Tibial artery (tissue), 4 donors: ENCODE results near the gene GAS6.

Source experiments
- DNase-seq, 2 donors: peaks; one replicate each; pipeline ENCODE4 v3.0.0-alpha.2; 2019
- H3K27ac ChIP-seq, 2 donors: fragments of 200-600 bp; sonication (generic) in 1 of 2; 1 replicate in 1 of 2; 2 replicates in 1 of 2; pipeline ENCODE4 v1.5.1; 2018 to 2019; ENCODE audit warnings: mild to moderate bottlenecking in 1 of 2
- H3K27me3 ChIP-seq, 2 donors: fragments of 200-600 bp; sonication (generic) in 1 of 2; one replicate each; pipeline versions ENCODE4 v1.5.1 to v1.6.0; 2016 to 2019
- H3K36me3 ChIP-seq, 3 donors: fragments of 200-600 bp; sonication (generic) in 2 of 3; one replicate each; pipeline ENCODE4 v1.5.1; 2016 to 2019; ENCODE audit warnings: mild to moderate bottlenecking in 2 of 3
- H3K4me1 ChIP-seq, 4 donors: fragments of 200-600 bp; sonication (generic) in 2 of 4; 1 replicate in 3 of 4; 2 replicates in 1 of 4; pipeline ENCODE4 v1.5.1; 2016 to 2019
- H3K4me3 ChIP-seq, 2 donors: fragments of 200-600 bp; sonication (generic) in 1 of 2; 1 replicate in 1 of 2; 2 replicates in 1 of 2; pipeline ENCODE4 v1.5.1; 2018 to 2019; ENCODE audit warnings: mild to moderate bottlenecking in 2 of 2
- H3K9me3 ChIP-seq, 3 donors: fragments of 200-600 bp; sonication (generic) in 1 of 3; one replicate each; pipeline ENCODE4 v1.5.1; 2016 to 2019
- intact Hi-C: fragments of 100-400 bp; cut with DNase I; formaldehyde crosslinking; loops from one replicate; pipeline ENCODE4 v1.15.0; 2023; ENCODE audit warnings: low total_unique reads
- TF ChIP-seq, protein P1 (sequence below), 2 experiments: fragments of 200-600 bp in 1 of 2; fragments of 450-650 bp in 1 of 2; IDR thresholded peaks; one replicate each; pipeline ENCODE4 v1.5.1; 2017 to 2019; ENCODE audit warnings: antibody characterized with exemption in 2 of 2, mild to moderate bottlenecking in 1 of 2, moderate library complexity in 1 of 2

Gene GAS6

DNA sequence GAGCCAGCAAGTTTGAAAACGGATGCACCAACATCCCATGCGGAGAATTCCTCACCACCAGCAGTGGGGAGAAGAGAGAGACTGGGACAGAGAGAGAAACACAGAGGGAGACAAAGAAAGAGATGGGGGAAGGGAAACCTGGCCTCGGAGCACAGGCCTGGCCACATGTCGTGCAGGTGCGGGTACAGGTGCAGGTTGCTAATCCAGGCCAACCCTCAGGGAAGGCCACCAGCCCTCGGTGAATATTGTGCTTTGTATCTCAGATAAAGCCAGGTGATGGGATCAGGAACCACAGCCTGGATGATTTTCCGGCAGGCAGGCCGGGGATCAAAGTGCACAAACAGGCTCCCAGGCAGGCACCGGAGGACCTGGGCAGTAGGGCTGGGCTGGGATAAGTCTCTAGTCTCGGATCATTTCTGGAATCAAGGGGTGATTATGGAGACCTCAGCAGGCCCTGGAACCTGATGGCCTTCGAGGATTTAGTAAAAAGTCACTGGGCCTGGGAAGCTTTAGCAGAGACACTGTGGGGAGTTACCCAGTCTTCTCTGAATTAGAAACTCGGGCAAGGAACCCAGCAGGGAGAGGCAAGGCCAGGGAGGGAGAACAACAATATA is 3.7 kb downstream of the GAS6 start:
- peaks cover 0 to 10% (median 0%) of the 10 kb centered on the region in 3 donors for H3K36me3 ChIP-seq
- TF ChIP-seq, protein P1, sequence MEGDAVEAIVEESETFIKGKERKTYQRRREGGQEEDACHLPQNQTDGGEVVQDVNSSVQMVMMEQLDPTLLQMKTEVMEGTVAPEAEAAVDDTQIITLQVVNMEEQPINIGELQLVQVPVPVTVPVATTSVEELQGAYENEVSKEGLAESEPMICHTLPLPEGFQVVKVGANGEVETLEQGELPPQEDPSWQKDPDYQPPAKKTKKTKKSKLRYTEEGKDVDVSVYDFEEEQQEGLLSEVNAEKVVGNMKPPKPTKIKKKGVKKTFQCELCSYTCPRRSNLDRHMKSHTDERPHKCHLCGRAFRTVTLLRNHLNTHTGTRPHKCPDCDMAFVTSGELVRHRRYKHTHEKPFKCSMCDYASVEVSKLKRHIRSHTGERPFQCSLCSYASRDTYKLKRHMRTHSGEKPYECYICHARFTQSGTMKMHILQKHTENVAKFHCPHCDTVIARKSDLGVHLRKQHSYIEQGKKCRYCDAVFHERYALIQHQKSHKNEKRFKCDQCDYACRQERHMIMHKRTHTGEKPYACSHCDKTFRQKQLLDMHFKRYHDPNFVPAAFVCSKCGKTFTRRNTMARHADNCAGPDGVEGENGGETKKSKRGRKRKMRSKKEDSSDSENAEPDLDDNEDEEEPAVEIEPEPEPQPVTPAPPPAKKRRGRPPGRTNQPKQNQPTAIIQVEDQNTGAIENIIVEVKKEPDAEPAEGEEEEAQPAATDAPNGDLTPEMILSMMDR (IDR thresholded peaks at IDR 0.05), result no peak
- H3K27ac ChIP-seq, result peak overlapping the region; percentile 21 to 96
- no peaks in the 10 kb centered on the region for H3K9me3 ChIP-seq
- intact Hi-C loops, result loop anchor here (5.0 kb wide), 1 partner anchor 43 kb away; no protein-coding TSS in a partner anchor
- no peak overlapping the region for H3K4me3 ChIP-seq
- no peaks in the 10 kb centered on the region for H3K27me3 ChIP-seq
- H3K4me1 ChIP-seq, result peaks cover 0 to 73% (median 60%) of the 10 kb centered on the region in 4 donors
- peak in 1 of 2 donors; percentile 56 for DNase-seq

DNA sequence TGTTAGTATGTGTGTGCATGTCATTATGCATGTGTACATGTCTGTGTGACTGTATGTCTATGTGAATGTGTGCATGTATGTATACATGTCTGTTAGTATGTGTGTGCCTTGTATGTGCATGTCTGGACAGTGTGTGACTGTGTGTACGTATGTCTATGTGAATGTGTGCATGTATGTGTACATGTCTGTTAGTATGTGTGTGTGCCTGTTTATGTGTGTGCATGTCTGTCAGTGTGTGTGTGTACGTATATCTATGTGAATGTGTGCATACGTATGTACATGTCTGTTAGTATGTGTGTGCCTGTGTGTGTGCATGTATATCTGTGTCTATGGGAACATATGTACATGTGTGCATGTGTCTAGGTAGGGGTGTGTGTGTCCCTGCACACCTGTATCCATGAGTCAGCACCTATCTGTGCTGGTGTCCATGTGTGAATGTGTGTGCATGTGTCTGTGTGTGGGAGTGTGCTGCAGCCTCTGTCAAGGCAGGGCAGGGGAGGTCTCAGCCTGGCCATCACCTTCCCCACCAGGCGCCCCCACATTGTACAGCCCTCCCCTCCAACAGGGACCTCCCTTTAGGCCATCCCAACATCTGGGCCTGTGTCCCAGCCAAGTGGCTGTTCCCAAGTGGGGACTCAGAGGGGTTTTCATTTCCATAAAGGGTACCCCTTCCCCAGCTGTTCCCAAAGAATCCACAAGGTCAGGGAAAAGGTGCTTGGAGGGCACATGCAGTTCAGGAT is 4.4 kb downstream of the GAS6 start:
- H3K4me1 ChIP-seq, result peaks cover 0 to 73% (median 62%) of the 10 kb centered on the region in 4 donors
- H3K27ac ChIP-seq, result peak overlapping the region in 1 of 2 donors; percentile 96
- DNase-seq, result no peak
- intact Hi-C loops, result loop anchor here (5.0 kb wide), 1 partner anchor 42 kb away; no protein-coding TSS in a partner anchor
- H3K27me3 ChIP-seq, result no peaks in the 10 kb centered on the region
- H3K4me3 ChIP-seq, result no peak overlapping the region
- TF ChIP-seq, protein P1 (IDR thresholded peaks at IDR 0.05), result no peak
- no peaks in the 10 kb centered on the region for H3K9me3 ChIP-seq
- H3K36me3 ChIP-seq, result peaks cover 0 to 10% (median 0%) of the 10 kb centered on the region in 3 donors

DNA sequence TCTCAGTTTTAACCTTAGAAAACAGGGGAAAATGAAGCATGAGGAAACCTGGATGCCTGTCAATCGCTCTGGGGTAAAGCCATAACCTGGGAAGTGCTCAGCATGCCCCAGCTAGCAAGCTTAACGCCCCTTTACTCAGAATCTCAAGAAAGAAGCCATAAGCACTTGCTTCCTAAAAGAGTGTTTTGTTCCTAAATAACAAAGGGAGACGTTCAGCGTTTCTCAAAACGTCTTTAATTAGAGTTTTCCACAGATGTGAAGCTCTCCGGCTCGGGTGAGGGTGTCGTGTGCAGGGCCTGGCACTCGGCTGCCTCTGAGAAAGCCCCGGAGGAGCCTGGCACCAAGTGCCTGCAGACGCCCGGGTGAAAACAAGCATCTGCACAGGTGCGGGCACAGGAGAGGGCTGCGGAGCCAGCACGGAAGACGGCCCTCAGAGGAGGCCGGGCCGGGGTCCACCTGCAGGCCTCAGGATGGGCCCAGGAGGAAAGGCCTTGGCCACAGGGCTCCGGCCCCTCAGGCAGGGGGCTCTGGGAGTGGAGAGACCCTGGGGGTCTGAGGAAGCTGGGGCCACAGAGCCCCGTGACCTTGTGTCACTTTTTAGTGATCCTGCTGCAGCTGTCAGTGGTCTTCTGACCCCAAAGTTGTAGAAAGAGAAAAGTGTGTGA is 6.2 kb downstream of the GAS6 start:
- Histone ChIP-seq H3K36me3 (peaks cover 0 to 10% (median 0%) of the 10 kb centered on the region in 3 donors), H3K27me3 (no peaks in the 10 kb centered on the region), H3K4me1 (peaks cover 0 to 90% (median 79%) of the 10 kb centered on the region in 4 donors), H3K9me3 (no peaks in the 10 kb centered on the region), H3K27ac (no peak overlapping the region), H3K4me3 (no peak overlapping the region)
- peak in 1 of 2 donors; percentile 54 for DNase-seq
- TF ChIP-seq, protein P1 (IDR thresholded peaks at IDR 0.05), result no peak
- intact Hi-C loops, result no loop called here

DNA sequence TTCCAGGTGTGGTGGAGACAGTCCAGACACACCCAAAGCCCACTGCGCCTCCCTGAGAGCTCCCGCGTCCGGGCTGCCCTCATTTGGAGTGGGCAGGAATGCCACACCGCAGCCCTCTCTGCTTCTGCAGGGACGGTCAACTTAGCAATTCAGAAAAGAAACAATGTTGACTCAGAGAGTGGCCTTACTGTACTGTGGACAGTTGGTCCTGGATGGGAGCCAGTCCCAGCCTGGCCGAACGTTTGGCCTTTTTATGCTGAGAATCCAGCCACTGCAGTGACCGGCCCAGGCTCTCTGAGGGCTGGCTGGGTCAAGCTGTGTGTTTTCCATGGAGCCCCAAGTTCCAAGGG is 7.2 kb downstream of the GAS6 start:
- DNase-seq, result peak in 1 of 2 donors; percentile 66
- H3K36me3 ChIP-seq, result peaks cover 0 to 14% (median 0%) of the 10 kb centered on the region in 3 donors
- intact Hi-C loops, result no loop called here
- TF ChIP-seq, protein P1 (IDR thresholded peaks at IDR 0.05), result no peak
- H3K27ac ChIP-seq, result no peak overlapping the region
- no peak overlapping the region for H3K4me3 ChIP-seq
- no peaks in the 10 kb centered on the region for H3K9me3 ChIP-seq
- no peaks in the 10 kb centered on the region for H3K27me3 ChIP-seq
- peaks cover 0 to 84% (median 74%) of the 10 kb centered on the region in 4 donors for H3K4me1 ChIP-seq

DNA sequence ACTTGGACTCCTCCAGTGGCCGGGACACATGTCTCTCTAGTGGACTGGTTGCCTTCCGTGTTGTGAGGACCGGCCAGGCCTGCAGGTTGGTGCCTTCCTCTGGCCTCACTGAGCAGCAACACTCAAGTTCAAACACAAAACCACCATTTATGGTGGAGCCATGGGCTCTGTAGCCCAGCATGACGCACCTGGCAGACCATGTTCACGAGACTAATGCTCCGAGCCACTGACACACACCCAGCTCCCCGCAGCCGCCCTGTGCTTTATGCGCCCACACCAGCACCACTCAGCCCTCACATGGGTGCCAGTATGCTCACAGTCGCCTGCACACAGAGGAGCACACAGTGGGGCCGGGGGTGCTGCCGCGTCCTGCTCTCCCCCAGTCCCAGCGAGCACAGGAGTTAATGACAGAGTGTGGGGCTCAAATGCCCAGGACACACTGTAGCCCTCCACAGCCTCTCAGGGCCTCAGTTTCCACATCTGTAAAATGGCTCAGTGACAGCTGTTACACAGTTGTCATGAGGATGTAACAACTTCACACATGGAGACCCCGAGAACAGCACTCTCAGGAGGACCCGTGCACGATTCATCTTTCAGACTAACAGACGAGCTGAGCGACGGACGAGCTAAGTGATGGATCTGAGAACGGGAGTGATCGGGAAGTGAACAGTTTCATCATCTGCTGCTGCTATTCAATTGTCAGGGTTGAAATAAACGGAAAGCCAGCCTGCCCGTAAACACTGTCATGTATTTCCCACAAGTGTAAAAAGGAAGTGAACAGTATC is 7.8 kb downstream of the GAS6 start:
- peak in 1 of 2 donors; percentile 61 for DNase-seq
- Histone ChIP-seq H3K27me3 (no peaks in the 10 kb centered on the region), H3K9me3 (no peaks in the 10 kb centered on the region), H3K36me3 (peaks cover 0 to 18% (median 0%) of the 10 kb centered on the region in 3 donors), H3K4me3 (no peak overlapping the region), H3K27ac (no peak overlapping the region), H3K4me1 (peaks cover 0 to 78% (median 68%) of the 10 kb centered on the region in 4 donors)
- TF ChIP-seq, protein P1 (IDR thresholded peaks at IDR 0.05), result no peak
- intact Hi-C loops, result no loop called here
